ENCODE data around the gene REXO4. TPM values are rescaled to one million over a fixed set of nuclear protein-coding genes. Genes with fewer than 3 reads are reported as not detected.

Gene REXO4
- total and polyA plus RNA-seq, 2 of the 13 experiments (the other 11 are each of a cell fraction or from before 2014, with no cell fraction given) = 18.5 to 30.4 TPM

- no peak for TF ChIP-seq SETDB1 (CRISPR knock-in tag; IDR thresholded peaks at IDR 0.05; ENCODE audit: borderline replicate concordance)
- TF ChIP-seq, protein P1, sequence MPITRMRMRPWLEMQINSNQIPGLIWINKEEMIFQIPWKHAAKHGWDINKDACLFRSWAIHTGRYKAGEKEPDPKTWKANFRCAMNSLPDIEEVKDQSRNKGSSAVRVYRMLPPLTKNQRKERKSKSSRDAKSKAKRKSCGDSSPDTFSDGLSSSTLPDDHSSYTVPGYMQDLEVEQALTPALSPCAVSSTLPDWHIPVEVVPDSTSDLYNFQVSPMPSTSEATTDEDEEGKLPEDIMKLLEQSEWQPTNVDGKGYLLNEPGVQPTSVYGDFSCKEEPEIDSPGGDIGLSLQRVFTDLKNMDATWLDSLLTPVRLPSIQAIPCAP (CRISPR knock-in tag; IDR thresholded peaks at IDR 0.05; ENCODE audit: low read depth) = no peak
- TF ChIP-seq BRCA1 (CRISPR knock-in tag; IDR thresholded peaks at IDR 0.05) = no peak
- TF ChIP-seq, protein P2, sequence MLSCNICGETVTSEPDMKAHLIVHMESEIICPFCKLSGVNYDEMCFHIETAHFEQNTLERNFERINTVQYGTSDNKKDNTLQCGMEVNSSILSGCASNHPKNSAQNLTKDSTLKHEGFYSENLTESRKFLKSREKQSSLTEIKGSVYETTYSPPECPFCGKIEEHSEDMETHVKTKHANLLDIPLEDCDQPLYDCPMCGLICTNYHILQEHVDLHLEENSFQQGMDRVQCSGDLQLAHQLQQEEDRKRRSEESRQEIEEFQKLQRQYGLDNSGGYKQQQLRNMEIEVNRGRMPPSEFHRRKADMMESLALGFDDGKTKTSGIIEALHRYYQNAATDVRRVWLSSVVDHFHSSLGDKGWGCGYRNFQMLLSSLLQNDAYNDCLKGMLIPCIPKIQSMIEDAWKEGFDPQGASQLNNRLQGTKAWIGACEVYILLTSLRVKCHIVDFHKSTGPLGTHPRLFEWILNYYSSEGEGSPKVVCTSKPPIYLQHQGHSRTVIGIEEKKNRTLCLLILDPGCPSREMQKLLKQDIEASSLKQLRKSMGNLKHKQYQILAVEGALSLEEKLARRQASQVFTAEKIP (CRISPR knock-in tag; IDR thresholded peaks at IDR 0.05; ENCODE audit: borderline replicate concordance) = no peak
- TF ChIP-seq, protein P3, sequence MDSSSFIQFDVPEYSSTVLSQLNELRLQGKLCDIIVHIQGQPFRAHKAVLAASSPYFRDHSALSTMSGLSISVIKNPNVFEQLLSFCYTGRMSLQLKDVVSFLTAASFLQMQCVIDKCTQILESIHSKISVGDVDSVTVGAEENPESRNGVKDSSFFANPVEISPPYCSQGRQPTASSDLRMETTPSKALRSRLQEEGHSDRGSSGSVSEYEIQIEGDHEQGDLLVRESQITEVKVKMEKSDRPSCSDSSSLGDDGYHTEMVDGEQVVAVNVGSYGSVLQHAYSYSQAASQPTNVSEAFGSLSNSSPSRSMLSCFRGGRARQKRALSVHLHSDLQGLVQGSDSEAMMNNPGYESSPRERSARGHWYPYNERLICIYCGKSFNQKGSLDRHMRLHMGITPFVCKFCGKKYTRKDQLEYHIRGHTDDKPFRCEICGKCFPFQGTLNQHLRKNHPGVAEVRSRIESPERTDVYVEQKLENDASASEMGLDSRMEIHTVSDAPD (CRISPR knock-in tag; IDR thresholded peaks at IDR 0.05) = no peak
- TF ChIP-seq, protein P4, sequence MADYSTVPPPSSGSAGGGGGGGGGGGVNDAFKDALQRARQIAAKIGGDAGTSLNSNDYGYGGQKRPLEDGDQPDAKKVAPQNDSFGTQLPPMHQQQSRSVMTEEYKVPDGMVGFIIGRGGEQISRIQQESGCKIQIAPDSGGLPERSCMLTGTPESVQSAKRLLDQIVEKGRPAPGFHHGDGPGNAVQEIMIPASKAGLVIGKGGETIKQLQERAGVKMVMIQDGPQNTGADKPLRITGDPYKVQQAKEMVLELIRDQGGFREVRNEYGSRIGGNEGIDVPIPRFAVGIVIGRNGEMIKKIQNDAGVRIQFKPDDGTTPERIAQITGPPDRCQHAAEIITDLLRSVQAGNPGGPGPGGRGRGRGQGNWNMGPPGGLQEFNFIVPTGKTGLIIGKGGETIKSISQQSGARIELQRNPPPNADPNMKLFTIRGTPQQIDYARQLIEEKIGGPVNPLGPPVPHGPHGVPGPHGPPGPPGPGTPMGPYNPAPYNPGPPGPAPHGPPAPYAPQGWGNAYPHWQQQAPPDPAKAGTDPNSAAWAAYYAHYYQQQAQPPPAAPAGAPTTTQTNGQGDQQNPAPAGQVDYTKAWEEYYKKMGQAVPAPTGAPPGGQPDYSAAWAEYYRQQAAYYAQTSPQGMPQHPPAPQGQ (CRISPR knock-in tag; IDR thresholded peaks at IDR 0.05; ENCODE audit: borderline replicate concordance) = no peak
- no peak for TF ChIP-seq YY1 (IDR thresholded peaks at IDR 0.05; ENCODE audit: insufficient read depth, insufficient replicate concordance, low read depth, low read length)
- no peak for TF ChIP-seq ZBTB44 (CRISPR knock-in tag; IDR thresholded peaks at IDR 0.05)
- no peak for TF ChIP-seq DDIT3 (CRISPR knock-in tag; IDR thresholded peaks at IDR 0.05)
- TF ChIP-seq MTF1 (CRISPR knock-in tag; IDR thresholded peaks at IDR 0.05) = 0 out of 2 replicates have a peak, but pooled peaks have one; percentile 30
- no peak for TF ChIP-seq PAF1 (CRISPR knock-in tag; IDR thresholded peaks at IDR 0.05)
- peak; percentile 24 for TF ChIP-seq PHF8 (CRISPR knock-in tag; IDR thresholded peaks at IDR 0.05)
- no peak for TF ChIP-seq HIVEP1 (CRISPR knock-in tag; IDR thresholded peaks at IDR 0.05)
- TF ChIP-seq REXO4 (CRISPR knock-in tag; IDR thresholded peaks at IDR 0.05; ENCODE audit: borderline replicate concordance) = no peak
- no peak for TF ChIP-seq ZNF552 (CRISPR knock-in tag; IDR thresholded peaks at IDR 0.05; ENCODE audit: borderline replicate concordance)
- TF ChIP-seq ZZZ3 (CRISPR knock-in tag; IDR thresholded peaks at IDR 0.05; ENCODE audit: borderline replicate concordance) = no peak
- no peak for TF ChIP-seq ZNF678 (CRISPR knock-in tag; IDR thresholded peaks at IDR 0.05)
- no peak for TF ChIP-seq ZNF12 (CRISPR knock-in tag; IDR thresholded peaks at IDR 0.05)
Measured at GRCh38 chr9:133375116-133375723, 42.6 kb downstream of the REXO4 start (continued).
